ENCODE data around the gene KIF4A. TPM values are rescaled to one million over a fixed set of nuclear protein-coding genes. Genes with fewer than 3 reads are reported as not detected.

The KIF4A gene
- total and polyA plus RNA-seq, 7 donors, result 0.04 to 0.15 (median 0.07) TPM; not detected in 2

- Histone ChIP-seq H3K4me1 (peaks cover 4% of the 10 kb centered on the region), H3K4me3 (no peak overlapping the region), H3K9me3 (no peaks in the 10 kb centered on the region), H3K27me3 (ENCODE audit: insufficient read depth in 3 of 3, low read length in 2 of 3) (peaks cover 0 to 41% (median 0%) of the 10 kb centered on the region in 3 donors), H3K36me3 (ENCODE audit: insufficient read depth in 1 of 2, low read depth in 1 of 2) (no peaks in the 10 kb centered on the region), H3K27ac (no peak overlapping the region)
- intact Hi-C loops (cut with DNase I), result loop anchor here in 1 of 2 donors (10.0 kb wide), 2 partner anchors 154 to 304 kb away; partner anchors contain the start of genes IGBP1, PDZD11 and RAB41
- no peak for TF ChIP-seq CTCF (IDR thresholded peaks at IDR 0.05)
- ATAC-seq (no peak), DNase-seq (no peak)
- 25 to 55% (median 44%) methylated on average over 1 of the region's 1 CpG for WGBS, 3 donors
Observed at GRCh38 chrX:70439016-70439415, 149.1 kb downstream of the KIF4A start.

GRCh38 chrX:70442224-70442623, 152.3 kb downstream of the KIF4A start:
- H3K4me3 ChIP-seq, result no peak overlapping the region
- intact Hi-C loops (cut with DNase I), result no loop called here
- H3K4me1 ChIP-seq, result no peaks in the 10 kb centered on the region
- H3K36me3 ChIP-seq (ENCODE audit: insufficient read depth in 1 of 2, low read depth in 1 of 2), result no peaks in the 10 kb centered on the region
- 53 to 59% (median 56%) methylated on average over 6 of the region's 6 CpGs for WGBS, 3 donors
- no peaks in the 10 kb centered on the region for H3K9me3 ChIP-seq
- ATAC-seq (no peak), DNase-seq (no peak)
- peaks cover 0 to 50% (median 0%) of the 10 kb centered on the region in 3 donors for H3K27me3 ChIP-seq (ENCODE audit: insufficient read depth in 3 of 3, low read length in 2 of 3)
- H3K27ac ChIP-seq, result no peak overlapping the region
- TF ChIP-seq CTCF (IDR thresholded peaks at IDR 0.05), result no peak

GRCh38 chrX:70444326-70444945, 154.5 kb downstream of the KIF4A start, which contains the start of gene DLG3:
TSS of gene DLG3 (plus strand) at chrX:70444835. CDS start at chrX:70445202, 367 bp downstream.
- TF ChIP-seq CTCF (IDR thresholded peaks at IDR 0.05), result no peak
- 10 to 26% (median 14%) methylated on average over 12 to 21 of the region's 21 CpGs for WGBS, 3 donors
- DNase-seq (no peak), ATAC-seq (no peak)
- Histone ChIP-seq H3K4me3 (peak within 1 kb of the TSS; percentile 47), H3K27ac (no peak within 1 kb of the TSS), H3K36me3 (ENCODE audit: insufficient read depth in 1 of 2, low read depth in 1 of 2) (no peaks in the 10 kb centered on the region), H3K4me1 (no peaks in the 10 kb centered on the region), H3K9me3 (no peaks in the 10 kb centered on the region), H3K27me3 (ENCODE audit: insufficient read depth in 3 of 3, low read length in 2 of 3) (peaks cover 0 to 44% (median 0%) of the 10 kb centered on the region in 3 donors)
- intact Hi-C loops (cut with DNase I), result no loop called here

DNA sequence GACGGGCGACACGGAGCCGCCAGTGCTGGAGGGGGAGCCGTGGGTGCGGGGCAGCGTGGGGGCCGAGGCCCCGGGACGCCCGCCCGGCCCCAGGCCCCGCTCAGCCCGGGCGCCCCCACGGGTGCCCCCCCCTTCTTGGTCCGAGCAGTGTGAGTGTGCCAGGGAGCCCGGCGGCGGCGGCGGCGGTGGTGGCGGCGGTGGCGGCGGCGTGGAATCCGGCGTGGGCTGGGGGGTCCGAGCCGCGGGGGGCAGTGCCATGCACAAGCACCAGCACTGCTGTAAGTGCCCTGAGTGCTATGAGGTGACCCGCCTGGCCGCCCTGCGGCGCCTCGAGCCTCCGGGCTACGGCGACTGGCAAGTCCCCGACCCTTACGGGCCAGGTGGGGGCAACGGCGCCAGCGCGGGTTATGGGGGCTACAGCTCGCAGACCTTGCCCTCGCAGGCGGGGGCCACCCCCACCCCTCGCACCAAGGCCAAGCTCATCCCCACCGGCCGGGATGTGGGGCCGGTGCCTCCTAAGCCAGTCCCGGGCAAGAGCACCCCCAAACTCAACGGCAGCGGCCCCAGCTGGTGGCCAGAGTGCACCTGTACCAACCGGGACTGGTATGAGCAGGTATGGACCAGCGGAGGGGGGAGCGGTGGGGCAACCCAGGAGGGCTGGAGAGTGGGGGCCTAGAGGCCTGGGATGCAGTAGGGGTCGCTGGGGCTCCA, 155.2 kb downstream of the KIF4A start:
- Histone ChIP-seq H3K27ac (no peak overlapping the region), H3K36me3 (ENCODE audit: insufficient read depth in 1 of 2, low read depth in 1 of 2) (no peaks in the 10 kb centered on the region), H3K27me3 (ENCODE audit: insufficient read depth in 3 of 3, low read length in 2 of 3) (peaks cover 0 to 44% (median 0%) of the 10 kb centered on the region in 3 donors), H3K9me3 (no peaks in the 10 kb centered on the region), H3K4me1 (no peaks in the 10 kb centered on the region), H3K4me3 (peak overlapping the region; percentile 47)
- ATAC-seq (peak in 2 of 4 donors; percentile 9 to 33), DNase-seq (no peak)
- intact Hi-C loops (cut with DNase I), result no loop called here
- 4 to 41% (median 12%) methylated on average over 14 to 50 of the region's 61 CpGs for WGBS, 3 donors
- TF ChIP-seq CTCF (IDR thresholded peaks at IDR 0.05), result no peak

Measured in psoas muscle (tissue), 8 donors.